ENCODE data around the gene RGS10.
"Not testable (repeated sequence)": the region's sequence is repeated elsewhere in the genome, so short reads cannot be mapped to it uniquely, and the experiment has no call there.

- TF ChIP-seq, protein P1, sequence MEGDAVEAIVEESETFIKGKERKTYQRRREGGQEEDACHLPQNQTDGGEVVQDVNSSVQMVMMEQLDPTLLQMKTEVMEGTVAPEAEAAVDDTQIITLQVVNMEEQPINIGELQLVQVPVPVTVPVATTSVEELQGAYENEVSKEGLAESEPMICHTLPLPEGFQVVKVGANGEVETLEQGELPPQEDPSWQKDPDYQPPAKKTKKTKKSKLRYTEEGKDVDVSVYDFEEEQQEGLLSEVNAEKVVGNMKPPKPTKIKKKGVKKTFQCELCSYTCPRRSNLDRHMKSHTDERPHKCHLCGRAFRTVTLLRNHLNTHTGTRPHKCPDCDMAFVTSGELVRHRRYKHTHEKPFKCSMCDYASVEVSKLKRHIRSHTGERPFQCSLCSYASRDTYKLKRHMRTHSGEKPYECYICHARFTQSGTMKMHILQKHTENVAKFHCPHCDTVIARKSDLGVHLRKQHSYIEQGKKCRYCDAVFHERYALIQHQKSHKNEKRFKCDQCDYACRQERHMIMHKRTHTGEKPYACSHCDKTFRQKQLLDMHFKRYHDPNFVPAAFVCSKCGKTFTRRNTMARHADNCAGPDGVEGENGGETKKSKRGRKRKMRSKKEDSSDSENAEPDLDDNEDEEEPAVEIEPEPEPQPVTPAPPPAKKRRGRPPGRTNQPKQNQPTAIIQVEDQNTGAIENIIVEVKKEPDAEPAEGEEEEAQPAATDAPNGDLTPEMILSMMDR (IDR thresholded peaks at IDR 0.05) = not testable (repeated sequence)
- not testable (repeated sequence) for TF ChIP-seq POLR2A, POLR2AphosphoS5 (IDR thresholded peaks at IDR 0.05)
Observed at GRCh38 chr10:119528663-119529237, 13.8 kb downstream of the RGS10 start.

Data from breast epithelium (tissue), 3 donors.